RKO (cell line): ENCODE measurements around the gene LRFN2.

Experiments
- DNase-seq: peaks from one replicate; pipeline ENCODE4 v3.0.0-alpha.2; 2016; ENCODE audit warnings: low spot score

Gene LRFN2

GRCh38 chr6:40517654-40518053 is 69.5 kb downstream of the LRFN2 start:
- DNase-seq = no peak

- DNase-seq = no peak
Observed at GRCh38 chr6:40516429-40516828, 70.7 kb downstream of the LRFN2 start.

DNA sequence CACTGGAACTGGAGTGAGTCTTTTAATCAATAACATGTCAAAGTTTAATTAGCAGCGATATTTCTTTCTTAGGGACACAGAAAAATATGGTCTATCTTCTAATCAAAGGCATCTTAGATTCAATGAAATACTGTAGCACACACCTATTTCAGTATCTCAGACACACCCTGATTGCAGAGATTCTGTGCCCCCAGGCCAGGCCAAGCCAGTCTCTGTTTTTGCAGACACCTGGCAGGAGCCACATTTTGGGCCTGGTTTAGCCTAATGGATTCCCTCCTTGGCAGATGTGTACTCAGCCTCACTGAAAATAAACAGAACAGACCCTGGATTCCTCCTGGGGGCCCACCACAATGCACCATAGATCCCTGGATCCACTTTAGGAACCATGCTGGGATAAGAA is 74.8 kb downstream of the LRFN2 start:
- no peak for DNase-seq

DNA sequence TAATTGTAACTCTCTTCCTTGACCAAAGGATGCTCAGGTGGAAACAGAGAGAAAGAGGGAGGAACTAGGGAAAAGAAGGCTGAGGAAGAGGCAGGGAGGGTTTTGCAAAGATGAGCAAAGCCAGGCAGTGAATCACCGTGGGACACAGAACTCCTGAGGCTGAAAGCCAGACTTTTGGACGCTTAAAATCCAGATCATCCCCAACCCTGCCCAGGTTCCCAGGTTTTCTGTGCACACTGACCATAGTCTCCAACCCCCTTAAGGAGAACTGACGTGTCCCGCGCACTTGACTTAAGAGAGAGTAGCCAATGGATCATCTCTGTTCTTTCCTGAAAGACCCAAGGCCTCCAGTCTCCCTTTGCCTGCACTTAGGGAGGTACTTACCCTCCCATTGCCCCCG is 75.3 kb downstream of the LRFN2 start:
- no peak for DNase-seq

GRCh38 chr6:40510442-40510841 is 76.7 kb downstream of the LRFN2 start:
- no peak for DNase-seq

- no peak for DNase-seq
Observed at GRCh38 chr6:40509716-40510260, 77.4 kb downstream of the LRFN2 start.

DNA sequence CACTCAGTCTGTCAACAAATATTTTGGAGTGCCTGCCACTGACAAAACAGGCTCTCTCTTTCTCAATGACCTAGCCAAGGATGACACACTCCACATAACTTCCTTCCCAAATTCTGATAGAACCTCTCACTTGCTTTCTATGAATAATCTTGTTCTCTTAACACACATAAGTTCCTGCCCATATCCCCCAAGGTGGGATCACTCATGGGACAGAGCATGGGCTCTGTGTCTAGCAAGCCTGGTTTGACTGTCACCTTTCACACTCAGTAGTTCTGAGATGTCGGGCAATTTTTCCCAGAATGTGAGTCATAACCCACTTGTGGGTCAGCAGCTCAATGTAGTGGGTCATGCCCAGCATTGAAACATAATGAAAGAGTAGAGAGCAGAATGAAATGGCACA is 78.1 kb downstream of the LRFN2 start:
- DNase-seq = no peak

DNA sequence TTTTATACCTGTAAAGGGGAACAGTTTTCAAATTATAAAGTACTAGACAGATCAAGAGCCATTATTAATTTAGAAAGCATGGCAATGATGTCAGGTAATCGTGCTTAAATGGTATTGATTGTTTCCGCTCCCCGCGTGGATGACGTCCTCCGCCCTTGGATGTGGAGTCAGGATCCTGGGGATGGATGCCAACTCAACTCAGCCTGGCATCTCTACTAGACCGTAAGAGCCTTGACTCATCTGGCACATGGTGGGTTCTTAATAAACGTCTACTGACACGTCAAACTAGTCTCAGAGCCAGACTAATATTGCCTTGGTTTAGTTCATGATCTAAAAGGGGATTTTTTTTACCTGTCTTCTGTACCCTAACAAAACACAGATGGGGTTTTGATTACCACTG is 80.2 kb downstream of the LRFN2 start:
- DNase-seq = no peak

DNA sequence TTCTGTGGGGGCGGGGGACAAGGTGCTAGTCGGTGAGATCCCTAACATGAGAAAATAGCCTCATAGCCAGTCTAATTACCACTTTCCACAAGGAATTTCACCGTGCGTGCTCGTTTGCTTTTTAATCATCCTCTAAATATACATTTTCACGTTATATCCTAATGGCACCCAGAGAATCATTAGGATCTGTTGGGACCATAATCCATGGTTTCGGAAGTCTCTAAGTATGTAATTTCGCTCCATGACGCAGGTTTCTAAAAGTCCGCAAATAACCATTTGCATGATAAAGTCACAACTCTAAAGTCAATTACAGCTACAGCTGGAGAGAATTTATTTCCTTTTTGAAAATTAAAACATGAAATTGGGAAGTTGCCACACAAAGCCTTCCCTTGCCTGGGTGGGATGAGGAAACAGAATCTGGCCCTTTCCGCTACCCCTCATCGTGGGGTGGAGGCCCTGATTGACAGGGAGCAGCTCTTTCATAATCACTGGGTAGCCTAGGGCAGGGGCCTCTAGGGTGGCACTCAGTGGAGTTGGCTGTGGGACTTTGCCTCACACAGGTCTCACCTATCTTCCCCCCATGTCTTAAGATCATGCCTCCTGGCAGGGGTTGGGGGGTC is 81.9 kb downstream of the LRFN2 start:
- no peak for DNase-seq

DNA sequence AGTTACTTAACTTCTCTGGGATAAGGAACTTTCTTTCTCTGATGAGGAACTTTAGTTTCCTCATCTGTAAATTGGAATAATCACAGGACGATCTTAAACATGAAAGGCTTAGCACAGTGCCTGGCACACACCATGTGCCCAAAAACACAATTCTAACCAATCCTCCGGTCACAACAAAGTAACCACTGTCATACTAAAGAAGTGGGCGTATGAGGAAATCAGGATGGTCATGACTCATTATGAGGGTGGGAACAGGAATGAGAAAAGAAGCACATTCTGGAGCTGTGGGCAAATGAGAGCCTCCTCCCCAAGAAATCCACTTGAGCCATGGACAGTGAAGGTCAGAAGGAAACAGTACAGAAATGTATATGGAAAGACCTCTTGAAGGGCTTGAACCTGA is 82.9 kb downstream of the LRFN2 start:
- no peak for DNase-seq

- no peak for DNase-seq
Observed at GRCh38 chr6:40500227-40500626, 86.9 kb downstream of the LRFN2 start.

DNA sequence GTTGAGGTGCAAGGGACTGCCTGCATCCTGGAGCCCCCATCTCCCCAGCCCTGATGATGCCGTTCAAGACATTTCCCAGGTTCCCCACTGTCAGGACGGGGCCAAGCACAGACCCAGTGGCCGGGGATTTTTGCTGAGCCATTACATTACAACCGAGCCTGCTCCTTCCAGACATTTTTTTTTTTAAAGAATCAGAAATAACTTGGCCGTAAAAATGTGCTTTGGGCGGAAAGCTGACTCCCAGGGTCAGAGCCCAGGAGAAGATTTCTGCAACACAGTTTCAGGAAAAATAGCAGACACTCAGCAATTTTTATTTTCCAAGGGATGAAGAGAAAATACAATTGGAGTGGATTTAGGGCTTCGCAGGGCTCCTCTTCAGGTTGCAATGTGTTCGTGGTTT is 87.9 kb downstream of the LRFN2 start:
- DNase-seq = no peak

- DNase-seq = no peak
Observed at GRCh38 chr6:40498148-40498547, 89.0 kb downstream of the LRFN2 start.

DNA sequence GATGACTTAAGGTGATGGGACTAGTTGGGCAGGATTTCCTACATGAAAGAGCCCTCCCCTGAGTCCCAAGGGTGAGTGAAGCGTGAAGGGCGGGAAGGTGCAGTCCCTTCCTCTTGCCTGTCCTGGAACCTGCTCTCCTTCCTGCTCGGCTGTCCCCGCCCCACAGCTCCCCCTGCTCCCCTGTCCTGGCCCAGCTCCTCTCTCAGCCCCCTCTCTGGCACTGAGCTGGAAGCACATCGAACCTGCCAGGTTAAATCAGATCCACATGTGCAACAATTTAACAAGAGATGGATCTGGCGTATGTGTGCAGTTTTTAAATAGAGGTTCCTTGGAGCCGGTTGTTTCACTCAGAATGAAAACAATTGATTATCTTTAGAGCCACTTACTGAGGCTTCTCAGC is 95.0 kb downstream of the LRFN2 start:
- DNase-seq = no peak

GRCh38 chr6:40490508-40490907 is 96.7 kb downstream of the LRFN2 start:
- no peak for DNase-seq

- DNase-seq = no peak
Observed at GRCh38 chr6:40489798-40490197, 97.4 kb downstream of the LRFN2 start.

GRCh38 chr6:40486576-40486975 is 100.6 kb downstream of the LRFN2 start:
- DNase-seq = no peak

GRCh38 chr6:40485795-40486194 is 101.4 kb downstream of the LRFN2 start:
- no peak for DNase-seq

DNA sequence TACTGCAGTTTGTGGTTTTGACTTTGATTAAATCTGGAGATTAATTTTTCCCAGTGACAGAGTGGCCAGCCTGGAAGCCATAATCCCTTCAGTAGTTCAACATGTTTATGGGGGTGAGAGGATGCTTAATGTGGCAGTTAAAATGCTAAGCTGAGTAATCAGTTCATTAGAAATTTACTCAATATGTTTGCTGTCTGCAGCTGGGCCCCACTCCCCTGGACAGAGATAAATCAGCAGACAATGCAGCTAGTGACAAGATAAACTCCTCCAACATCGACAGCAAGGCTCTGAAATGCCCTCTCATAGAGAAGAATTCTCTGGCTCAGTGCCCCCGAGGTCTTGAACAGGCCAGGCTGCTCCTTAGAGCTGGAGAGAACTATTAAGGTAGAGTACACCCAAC is 101.9 kb downstream of the LRFN2 start:
- no peak for DNase-seq

GRCh38 chr6:40484066-40484465 is 103.1 kb downstream of the LRFN2 start:
- DNase-seq = no peak

DNA sequence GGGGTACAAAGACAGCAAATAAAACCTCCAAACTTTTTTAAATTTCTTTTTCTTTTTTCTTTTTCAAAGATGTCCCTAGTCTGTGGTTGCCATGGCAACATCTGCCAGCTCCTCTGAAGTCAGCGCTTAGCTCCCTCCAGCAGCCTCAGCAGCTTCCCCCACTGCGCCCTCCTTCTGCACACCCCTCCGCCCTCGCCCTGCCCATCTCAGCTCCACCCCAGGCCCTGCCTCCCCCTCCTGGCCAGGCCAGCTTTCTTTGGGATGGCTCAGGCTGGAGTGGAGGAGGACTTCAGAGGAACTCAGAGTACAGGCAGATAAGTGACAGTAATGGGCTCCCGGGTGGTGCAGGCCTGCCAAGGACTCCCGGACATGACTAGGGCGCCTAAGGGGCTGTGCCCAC is 104.6 kb downstream of the LRFN2 start:
- DNase-seq = no peak

DNA sequence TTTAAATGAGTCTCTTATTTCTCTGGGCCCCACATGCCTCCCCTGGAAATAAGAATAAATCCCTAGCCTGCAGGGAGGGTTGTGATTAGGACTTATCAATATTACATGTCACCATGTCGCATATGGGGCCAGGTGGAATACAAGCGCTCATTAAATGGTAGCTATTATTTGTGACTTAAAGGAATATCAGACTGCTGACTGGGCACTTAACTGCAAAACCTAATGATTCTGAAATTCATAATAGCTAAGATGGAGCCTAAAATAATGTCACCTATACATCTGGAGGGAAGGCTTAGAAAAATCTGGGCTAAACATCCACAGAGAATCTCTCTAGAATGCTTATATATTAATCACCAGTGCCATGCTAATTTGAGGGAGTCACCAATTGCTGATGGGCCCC is 106.5 kb downstream of the LRFN2 start:
- no peak for DNase-seq

DNA sequence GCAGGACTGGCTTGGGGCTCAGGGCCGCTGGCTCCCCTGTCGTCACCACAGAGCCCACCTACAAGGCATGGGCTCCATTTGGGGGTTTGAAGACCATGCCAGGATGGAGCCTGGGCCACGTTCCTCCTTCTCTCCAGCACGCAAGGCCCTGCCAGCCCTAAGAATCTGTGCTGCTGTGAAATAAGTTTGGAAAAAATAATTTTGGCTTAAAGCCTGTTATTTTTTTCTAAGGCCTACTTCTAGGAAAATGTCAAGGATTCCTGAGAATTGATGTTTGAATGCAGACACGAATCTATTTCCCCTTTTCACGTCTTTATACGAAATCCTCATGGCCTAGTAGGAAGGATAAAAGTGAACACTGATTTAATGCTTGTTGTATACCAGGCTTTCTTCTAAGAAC is 107.5 kb downstream of the LRFN2 start:
- no peak for DNase-seq
